Measurements from ENCODE around the gene TRABD2B.

GRCh38 chr1:47886141-47886540 is 111.0 kb downstream of the TRABD2B start:
- TF ChIP-seq CTCF (IDR thresholded peaks at IDR 0.05) (no peak), POLR2A (IDR thresholded peaks at IDR 0.05) (no peak)
